GM12872 (cell line): ENCODE measurements around the gene SMARCD1.

ENCODE experiments used
- TF ChIP-seq, protein P1 (sequence below): IDR thresholded peaks from 3 replicates; pipeline ENCODE4 v1.5.1; 2011; ENCODE audit warnings: low read depth, mild to moderate bottlenecking, low read length, moderate library complexity; ENCODE audit not compliant: insufficient read depth

Gene SMARCD1

DNA sequence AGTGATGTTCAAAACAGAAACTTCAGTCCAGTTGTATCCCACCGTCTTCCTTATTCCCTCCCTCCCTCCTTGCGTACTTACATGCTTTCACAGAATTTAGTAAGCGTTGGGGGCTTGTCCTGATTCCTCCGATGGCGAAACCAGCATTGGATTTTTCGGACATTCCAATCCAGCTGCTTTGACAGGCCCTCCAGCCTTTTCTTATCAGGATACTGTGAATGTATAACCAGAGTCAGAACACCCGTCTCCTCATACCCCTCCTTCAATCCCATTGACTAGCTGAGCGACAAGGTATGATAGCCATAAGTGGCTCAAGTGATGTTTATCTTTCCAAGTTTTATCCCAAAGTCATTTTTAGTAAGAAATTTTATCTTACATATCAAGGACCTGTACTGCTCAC is 57.9 kb downstream of the SMARCD1 start:
- TF ChIP-seq, protein P1, sequence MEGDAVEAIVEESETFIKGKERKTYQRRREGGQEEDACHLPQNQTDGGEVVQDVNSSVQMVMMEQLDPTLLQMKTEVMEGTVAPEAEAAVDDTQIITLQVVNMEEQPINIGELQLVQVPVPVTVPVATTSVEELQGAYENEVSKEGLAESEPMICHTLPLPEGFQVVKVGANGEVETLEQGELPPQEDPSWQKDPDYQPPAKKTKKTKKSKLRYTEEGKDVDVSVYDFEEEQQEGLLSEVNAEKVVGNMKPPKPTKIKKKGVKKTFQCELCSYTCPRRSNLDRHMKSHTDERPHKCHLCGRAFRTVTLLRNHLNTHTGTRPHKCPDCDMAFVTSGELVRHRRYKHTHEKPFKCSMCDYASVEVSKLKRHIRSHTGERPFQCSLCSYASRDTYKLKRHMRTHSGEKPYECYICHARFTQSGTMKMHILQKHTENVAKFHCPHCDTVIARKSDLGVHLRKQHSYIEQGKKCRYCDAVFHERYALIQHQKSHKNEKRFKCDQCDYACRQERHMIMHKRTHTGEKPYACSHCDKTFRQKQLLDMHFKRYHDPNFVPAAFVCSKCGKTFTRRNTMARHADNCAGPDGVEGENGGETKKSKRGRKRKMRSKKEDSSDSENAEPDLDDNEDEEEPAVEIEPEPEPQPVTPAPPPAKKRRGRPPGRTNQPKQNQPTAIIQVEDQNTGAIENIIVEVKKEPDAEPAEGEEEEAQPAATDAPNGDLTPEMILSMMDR = no peak

DNA sequence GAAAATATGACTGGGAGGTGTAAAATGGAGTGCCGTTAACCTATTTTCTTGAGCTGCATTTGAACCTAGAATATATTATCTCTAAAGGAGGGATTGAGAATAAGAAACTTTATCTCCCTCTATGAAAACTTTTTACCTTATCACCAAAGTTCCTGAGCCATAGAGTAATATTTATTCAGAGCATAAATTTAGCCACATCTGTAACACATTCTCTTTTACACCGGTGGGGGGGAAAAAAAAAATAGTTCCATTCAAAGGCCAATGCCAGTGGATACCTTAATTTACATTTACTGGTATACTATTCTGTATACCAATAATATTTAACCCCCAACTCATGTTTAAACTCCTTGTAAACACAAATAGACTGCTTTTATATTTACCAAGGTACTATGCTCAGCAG is 60.3 kb downstream of the SMARCD1 start:
- TF ChIP-seq, protein P1 = no peak

DNA sequence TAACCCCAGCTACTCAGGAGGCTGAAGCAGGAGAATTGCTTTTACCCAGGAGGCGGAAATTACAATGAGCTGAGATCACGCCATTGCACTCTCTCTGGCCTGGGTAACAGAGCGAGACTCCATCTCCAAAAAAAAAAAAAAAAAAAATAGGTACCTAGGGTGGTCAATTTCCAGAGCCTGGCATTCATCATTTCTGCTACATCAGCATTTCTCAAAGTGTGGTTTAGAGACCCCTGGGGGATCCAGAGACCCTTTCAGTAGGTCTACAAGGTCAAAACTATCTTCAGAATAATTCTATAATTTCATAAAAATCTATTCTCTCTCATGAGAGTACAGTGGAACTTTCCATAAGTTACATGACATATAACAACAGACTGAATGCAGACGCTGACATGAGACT is 62.1 kb downstream of the SMARCD1 start:
- TF ChIP-seq, protein P1 = no peak

DNA sequence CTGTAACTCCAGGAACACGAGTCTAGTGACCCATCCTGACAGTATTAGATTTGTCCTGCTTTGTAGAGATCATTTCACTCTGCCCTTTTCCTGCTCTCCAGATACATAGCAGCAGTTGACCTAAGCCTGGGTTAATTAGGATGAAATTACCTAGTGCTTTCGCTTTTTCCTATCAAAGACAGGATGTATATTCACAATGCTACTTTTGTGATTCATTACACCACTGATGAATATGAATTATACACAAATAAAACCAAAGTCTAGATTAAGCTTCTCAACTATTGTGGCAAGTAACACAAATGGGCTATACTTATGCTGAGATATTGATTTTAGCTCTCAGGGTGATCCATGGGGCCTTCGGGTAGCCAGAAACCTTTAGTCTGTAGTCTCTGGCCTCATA is 64.2 kb downstream of the SMARCD1 start:
- TF ChIP-seq, protein P1 = no peak
